GM19193 (cell line): ENCODE measurements around the gene CCR7.
A peak's percentile ranks its signal among the peaks of the same experiment; 100 is the strongest.

Experiments used
- POLR2A ChIP-seq: IDR thresholded peaks from 4 replicates; pipeline ENCODE4 v1.6.1; 2011; ENCODE audit not compliant: insufficient read depth, insufficient read length; ENCODE audit errors: extremely low read depth

The CCR7 gene

DNA sequence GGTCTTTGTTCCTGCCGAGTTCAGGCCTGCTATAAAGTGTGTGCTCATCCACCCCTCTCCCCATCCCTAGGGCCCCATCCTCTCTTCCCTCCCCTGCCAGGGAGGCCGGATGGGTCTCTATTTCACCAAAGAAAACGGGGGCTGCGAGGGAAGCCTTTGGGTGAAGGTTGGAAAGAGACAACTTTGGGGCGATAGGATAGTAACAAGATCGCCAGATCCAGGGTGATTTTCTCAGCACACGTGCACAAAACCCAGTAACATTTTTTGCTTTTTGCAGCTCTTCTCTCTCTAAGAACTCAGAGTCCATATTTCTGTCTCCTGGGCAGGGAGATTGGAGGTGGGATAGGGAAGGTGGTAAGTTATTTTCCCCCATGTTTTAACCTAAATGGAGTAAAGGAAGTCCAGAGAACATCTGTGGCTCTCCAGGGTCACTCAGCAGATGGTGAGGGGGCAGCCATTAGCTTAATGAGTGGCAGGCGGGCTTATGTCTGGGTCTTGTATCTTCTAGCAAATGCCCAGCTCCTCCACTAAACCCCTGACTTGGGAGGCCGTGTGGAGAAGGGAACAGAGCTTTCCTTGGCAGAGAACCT is 6.9 kb downstream of the CCR7 start:
- TF ChIP-seq POLR2A = no peak

DNA sequence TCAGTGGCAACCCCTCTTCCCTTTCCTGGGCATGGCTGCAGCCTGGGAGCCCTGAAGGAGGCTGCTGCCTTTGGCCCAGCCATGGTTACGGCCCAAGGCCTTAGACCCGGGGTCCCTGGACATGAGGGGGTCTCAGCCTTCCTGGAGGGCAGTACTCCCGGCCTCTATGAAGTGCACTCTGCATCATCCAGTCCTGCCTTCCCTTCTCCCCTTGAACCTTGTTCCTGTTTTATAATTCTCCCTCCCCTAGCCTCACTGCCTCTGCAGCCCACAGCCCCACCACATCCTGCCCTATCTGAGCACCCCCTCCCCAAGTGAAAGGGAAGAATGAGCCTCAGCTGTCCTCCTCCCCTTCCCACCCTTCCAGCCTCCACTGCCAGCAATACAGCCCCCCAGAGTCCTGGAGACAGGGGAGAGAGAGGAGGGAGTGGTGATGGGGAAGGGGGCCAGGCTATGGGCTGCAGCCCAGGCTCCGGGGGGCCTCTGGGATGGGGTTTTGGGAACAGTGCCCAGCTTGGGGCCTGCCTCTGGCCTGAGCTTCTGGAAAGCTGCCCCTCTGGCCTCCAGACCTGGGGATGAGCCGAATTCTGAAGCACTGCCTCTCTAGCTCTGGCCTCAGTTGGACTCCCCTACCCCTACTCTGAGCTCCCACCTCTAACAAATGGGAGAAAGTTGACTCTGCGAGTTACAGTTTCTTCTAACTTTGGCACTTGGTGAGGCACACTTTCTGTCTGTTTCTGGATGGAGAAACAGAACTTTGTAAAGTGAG is 7.6 kb downstream of the CCR7 start:
- no peak for TF ChIP-seq POLR2A

DNA sequence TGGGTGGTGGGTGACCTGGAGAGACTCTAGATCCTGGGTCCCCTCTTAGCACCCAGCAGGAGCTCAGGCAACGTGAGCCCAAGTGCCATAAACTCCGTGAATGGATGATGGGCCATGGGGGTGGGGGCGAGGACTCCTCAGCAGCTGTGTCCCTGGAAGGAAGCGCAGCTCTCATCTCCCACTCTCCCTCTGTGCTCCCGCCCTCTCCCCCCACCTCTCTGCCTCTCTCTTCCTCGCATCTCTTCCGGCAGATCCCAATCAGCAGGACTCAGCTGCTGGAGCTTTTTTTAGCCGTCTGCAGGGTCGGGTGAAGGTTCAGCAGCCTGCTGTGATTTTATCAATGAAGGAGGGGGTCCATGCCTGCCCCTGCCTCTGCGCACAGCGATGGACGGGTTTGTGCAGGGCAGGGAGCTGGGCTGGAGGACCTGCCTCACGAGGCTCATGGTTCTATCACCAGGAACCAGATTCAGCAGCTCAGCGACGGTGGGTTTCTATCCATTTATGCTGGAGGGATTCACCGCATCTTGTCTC is 8.3 kb downstream of the CCR7 start:
- TF ChIP-seq POLR2A = no peak

DNA sequence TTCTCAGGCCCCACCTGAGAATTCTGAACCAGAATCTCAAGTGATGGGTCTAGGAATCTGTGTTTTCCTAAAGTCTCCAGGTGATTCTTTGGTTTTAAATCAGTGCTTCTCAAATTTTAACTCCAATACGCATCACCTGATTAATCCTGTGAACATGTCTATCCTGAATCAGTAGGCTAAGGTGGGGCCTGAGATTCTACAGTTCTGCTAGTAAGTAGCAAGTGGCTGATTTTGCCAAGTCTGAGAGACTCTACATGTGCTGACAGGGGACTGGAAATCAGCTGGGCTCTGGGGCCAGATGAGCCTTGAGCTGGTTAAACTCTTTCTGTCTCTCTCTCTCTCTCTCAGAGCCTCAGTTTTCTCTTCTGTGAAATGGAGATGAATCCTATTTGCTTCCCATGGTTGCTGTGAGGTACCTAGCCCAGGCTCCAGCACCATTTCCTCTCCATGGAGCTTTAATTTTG is 9.0 kb downstream of the CCR7 start:
- no peak for TF ChIP-seq POLR2A

DNA sequence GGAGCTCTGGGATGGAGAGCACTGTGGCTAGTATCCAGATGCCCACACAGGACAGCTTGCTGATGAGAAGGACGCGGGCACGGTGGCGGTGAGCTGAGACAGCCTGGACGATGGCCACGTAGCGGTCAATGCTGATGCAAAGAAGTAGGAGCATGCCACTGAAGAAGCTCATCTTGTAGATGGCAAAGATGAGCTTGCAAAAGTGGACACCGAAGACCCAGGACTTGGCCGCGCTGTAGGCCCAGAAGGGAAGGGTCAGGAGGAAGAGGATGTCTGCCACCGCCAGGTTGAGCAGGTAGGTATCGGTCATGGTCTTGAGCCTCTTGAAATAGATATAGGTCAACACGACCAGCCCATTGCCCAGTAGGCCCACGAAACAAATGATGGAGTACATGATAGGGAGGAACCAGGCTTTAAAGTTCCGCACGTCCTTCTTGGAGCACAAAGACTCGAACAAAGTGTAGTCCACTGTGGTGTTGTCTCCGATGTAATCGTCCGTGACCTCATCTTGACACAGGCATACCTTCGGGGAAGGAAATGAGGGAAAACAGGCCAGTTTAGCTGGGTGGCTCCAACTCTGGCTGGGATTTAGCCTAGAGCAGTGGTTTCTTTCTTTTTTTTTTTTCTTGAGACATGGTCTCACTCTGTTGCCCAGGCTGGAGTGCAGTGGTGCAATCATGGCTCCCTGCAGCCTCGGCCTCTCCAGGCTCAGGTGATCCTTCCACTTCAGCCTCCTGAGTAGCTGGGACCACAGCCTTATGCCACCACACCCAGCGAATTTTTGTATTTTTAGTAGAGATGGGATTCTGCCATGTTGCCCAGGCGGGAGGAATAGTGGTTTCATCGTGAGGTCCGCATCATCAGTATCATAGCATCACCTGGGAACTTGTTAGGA is 9.7 kb downstream of the CCR7 start:
- TF ChIP-seq POLR2A = peak; percentile 10

DNA sequence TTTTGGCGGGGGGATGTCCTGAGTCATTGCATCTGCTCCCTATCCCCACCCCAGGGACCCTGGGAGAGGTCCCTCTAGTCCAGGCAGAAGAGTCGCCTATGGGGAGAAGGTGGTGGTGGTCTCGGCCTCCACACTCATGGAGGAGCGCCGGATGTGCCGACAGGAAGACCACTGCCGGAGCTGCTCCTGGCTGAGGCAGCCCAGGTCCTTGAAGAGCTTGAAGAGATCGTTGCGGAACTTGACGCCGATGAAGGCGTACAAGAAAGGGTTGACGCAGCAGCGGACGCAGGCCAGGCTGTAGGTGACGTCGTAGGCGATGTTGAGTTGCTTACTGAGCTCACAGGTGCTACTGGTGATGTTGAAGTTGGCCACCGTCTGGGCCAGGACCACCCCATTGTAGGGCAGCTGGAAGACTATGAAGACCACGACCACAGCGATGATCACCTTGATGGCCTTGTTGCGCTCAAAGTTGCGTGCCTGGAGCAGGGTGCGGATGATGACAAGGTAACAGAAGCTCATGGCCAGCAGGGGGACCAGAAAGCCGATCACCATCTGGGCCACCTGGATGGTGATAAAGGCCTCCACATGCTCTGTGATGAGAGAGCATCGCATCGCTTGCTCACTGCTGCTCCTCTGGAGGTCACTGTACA is 10.5 kb downstream of the CCR7 start:
- peak; percentile 4 for TF ChIP-seq POLR2A

DNA sequence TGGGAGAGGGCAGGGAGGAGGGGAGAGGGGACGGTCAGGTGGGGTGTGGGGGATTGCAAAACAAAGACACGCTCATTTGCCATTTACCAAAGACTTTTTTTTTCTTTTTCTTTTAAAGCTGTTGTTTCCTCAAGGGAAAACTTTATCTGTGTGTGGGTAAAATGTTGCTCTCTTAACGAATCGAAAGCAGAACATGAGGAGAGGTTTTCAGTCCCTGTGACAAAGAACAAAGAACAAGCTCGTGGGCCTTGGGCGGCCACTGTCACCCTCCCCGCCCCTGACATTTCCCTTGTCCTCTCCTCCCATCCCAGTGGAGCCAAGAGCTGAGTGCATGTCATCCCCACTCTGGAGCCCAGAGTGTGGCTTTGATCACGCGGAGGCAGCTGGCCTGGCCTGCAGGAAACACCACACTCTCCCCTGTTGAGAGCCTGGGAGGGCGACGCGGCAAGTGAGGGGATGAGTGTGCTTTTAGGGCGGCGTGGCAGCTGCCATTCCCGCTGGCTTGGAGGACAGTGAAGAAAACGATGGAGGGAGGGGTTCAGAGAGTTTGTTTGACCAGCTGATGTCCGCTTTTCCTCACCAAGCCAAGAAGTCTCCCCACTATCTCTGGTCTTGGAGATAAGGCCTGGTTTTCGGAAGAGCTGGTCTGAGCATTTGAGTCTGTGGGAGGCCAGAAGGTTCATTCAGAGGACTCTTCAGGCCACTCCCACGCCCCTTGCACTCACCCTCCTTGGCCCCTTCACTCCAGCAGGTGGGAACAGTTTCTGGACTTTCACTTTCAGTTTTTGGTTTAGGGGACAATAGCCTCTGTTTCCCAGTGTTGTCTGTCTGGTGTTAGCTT is 11.4 kb downstream of the CCR7 start:
- no peak for TF ChIP-seq POLR2A

DNA sequence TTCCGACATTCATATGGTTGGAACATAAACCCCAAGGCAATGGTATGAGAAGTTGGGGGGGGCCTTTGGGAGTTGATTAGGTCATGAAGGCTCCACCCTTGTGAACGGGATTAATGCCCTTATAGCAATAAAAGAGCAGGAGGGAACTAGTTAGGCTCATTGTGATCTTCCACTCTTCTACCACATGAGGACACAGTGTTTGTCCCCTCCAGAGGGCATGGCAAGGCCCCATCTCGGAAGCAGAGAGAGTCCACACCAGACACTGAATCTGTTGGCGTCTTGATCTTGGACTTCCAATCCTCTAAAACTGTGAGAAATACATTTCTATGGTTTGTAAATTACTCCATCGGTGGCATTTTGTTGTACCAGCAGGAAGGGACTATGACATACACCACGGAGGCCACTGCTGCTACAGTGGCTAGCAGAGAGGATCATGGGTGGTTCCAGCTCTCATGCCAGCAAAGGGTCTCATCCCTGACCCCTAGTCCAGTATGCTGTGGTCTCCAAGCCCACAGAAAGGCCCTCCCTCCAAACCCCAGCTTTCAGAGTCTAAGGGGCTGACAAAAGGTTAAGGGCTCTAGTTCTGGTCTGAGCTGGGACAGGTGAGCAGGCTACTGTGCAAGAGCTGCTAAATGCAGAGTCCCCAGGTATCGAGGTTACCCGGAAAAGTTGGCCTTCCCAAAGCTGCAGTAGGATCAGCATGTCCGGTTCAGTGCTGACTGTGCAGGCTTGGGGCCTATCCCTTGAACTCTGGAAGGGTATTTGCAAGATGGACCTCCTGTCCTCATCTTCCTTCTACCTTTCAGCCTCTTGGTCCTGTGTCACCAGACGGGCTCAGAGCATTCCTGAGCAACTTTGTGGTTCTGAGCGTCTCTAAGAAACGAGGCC is 12.2 kb downstream of the CCR7 start:
- TF ChIP-seq POLR2A = no peak

DNA sequence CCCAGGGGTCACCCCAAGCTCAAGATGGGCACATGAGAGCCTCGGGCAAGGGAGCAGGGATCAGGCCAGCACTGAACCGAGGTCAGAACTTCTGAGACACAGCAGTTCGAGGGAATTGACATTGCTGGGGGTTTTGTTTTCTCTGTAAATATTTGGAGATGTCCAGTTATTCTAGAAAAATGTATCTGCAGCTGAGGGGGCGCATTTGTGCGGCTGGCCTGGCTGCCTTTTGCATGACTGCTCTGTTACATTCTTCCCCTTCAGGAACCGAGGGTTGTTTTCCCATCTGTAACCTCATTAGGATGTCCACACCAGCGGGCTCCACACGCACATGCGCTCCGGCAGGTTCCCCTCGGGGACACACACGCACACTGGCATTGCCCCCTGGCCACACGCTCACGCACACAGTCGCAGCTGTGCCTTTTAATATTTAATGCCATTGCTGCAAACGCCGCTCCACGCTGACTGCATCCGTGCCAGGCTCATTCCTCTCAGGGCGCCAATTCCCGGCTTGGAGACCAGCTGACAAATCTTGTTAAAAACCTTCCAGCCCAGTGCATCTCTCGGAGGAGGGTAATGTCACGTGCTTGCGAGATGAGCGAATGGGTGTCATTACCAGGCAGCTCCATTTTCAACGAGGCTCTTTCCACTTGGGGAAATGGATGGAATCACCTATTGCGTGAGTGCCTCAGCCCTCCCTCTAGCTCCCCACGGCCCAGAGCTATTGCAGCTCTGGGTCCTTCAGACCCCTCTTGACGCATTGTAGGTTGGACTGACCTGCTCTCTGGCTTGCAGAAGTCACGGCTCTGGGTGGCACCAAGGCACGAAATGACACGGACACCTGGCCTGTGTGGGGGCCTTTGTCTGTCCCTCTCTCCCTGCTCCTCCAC is 13.1 kb downstream of the CCR7 start:
- peak; percentile 47 for TF ChIP-seq POLR2A

DNA sequence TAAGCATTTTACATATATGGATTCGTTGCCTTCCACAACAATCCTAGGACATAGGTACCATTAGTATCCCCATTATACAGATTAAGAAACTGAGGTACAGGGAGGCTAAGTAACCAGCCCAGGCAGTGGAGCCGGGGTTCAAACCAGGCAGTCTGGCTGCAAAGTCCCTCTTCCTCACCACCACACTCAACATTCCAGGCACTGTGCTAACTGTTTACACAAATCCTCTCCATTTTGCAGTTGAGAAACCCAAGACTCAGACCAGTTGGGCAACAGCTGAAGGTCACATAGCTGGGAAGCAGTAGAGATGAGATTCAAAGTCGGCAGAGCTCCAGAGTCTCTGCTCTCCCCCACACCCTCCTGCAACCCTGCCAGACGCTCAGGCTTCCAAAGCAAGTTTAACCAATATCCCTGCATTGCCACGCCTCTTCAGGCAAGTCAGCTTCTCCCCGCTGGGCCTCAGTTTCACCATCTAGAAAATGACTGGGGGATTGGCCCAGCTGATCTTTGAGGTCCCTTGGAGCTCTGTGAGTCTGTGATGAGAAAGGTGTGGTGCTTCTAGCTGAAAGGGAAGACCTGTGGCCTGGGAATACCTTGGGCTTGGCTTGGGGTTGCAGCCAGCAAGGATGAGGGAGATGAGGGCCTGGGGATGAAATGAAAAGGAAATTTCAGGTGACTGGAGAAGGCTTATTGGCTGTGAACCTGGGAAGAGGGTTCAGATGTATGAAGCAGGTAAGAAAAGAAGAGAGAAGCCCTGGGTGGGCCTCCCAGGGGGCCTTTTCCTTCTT is 14.0 kb downstream of the CCR7 start:
- no peak for TF ChIP-seq POLR2A

DNA sequence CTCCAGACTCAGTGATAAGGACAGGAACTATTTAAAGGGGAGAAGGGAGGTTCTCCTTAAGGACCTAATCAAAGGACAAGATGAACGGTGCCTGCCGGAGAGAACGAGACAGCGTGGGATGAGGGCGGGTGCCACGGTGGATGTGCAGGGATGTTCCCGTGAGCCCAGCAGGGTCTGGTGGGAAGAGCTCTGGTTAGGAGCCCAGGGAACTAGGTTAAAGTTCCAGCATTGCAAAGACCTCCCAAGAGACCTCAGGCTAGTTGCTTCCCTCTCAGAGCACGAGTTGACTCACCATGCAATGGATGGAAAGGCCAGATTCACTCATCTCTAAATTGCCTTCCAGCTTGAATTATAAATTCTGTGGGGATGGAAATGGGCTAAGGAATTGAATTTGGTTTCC is 14.7 kb downstream of the CCR7 start:
- TF ChIP-seq POLR2A = no peak

DNA sequence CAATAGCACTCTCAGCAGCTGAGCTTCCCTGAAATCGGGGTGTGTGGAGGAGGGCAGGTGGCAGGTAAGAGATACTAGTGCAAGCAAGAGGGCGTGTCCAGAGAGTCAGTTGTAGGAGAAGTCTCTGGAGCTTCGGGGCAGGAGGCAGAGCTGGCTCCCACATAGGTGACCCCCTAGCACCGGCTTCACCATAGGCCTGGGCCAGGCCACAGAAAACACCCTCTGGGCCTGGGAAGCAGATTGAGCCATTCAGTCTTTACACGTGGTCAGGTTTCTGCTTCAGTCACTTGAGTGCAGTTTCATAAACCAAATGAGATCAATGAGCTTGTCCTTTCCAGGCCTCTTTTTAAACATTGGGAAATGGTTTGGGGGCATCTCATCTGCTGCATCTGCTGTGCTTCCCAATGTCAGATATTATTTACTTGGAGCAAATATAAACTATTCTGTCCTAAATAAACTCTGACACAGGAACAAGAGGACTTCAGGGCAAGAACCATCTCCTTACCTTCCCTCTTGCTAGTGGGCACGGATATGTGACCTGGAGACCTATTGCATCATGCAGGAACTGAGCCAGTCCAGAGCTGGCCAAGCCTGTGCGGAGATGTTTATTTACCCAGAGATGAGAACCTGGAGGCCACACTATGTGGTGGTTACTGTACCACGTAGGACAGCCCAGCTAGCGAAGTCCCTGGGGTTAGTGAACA is 16.1 kb downstream of the CCR7 start:
- no peak for TF ChIP-seq POLR2A
